ENCODE results near the gene CEP131. TPM values are rescaled to one million over a fixed set of nuclear protein-coding genes. Genes with fewer than 3 reads are reported as not detected.

Gene CEP131
- total and polyA plus RNA-seq, 2 of the 8 experiments (the other 6 are each of a cell fraction or from before 2014, with no cell fraction given): 5.9 to 23.2 TPM

DNA sequence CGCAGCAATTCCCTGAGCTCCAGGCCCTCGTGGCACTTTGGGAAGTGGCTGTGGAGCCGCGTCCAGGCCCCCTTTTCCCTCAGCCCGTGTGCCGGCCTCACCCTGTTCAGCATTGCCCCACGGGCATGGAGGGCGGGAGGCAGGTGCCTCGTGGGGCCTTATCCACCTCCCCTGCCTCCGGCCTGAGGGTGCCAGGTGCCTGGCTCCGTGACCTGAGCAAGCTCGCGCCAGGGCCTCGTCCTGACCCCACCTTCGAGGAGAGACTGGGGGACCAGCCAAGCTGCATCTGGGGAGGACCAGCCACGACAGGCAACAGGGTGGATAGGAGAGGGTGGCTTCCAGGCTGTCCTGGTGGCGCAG lies 29.7 kb downstream of the CEP131 start:
- Histone ChIP-seq H3K27me3 (replicated peaks in 1 of 4; ENCODE audit: control insufficient read depth in 3 of 4, extremely low read depth in 1 of 4, insufficient read depth in 3 of 4, low read length in 3 of 4) (no peaks in the 10 kb centered on the region), H2BK12ac (ENCODE audit: low read depth, low read length) (no peak overlapping the region), H2AFZ (ENCODE audit: low read length) (no peak overlapping the region), H3K9me3 (ENCODE audit: insufficient read depth in 2 of 2, low read depth in 1 of 2, low read length in 1 of 2) (no peaks in the 10 kb centered on the region), H3K79me2 (ENCODE audit: control insufficient read depth in 1 of 2, insufficient read depth in 2 of 2, low read length in 2 of 2) (no peaks in the 10 kb centered on the region), H3K18ac (ENCODE audit: extremely low read depth, low read length) (no peak overlapping the region), H4K5ac (ENCODE audit: insufficient read length, low read depth, low read length) (no peak overlapping the region), H3K14ac (ENCODE audit: insufficient read length) (no peak overlapping the region), H2BK5ac (ENCODE audit: low read depth, low read length) (no peak overlapping the region), H3K4me2 (ENCODE audit: insufficient read depth in 1 of 2, low read depth in 2 of 2, low read length in 2 of 2) (no peak overlapping the region), H2AK5ac (ENCODE audit: low read depth, low read length) (no peak overlapping the region), H3K23ac (ENCODE audit: insufficient read length) (no peak overlapping the region), H4K91ac (replicated peaks; ENCODE audit: insufficient read length, low read length) (no peak overlapping the region), H3K4ac (replicated peaks; ENCODE audit: insufficient read length, low read depth, low read length) (no peak overlapping the region), H2BK15ac (ENCODE audit: low read length) (no peak overlapping the region), H4K20me1 (replicated peaks in 1 of 2; ENCODE audit: control insufficient read depth in 1 of 2, insufficient read depth in 2 of 2, low read length in 2 of 2) (peaks cover 0 to 2% of the 10 kb centered on the region in 2 experiments), H3K56ac (replicated peaks; ENCODE audit: insufficient read length, low read depth, low read length) (no peak overlapping the region), H3K4me3 (ENCODE audit: extremely low read depth in 1 of 4, insufficient read depth in 2 of 4, low read depth in 3 of 4, low read length in 4 of 4) (no peak overlapping the region), H2BK20ac (ENCODE audit: low read length) (no peak overlapping the region), H2BK120ac (replicated peaks; ENCODE audit: low read depth, low read length) (no peak overlapping the region), H3K27ac (ENCODE audit: low read depth, low read length) (no peak overlapping the region; the same call in 1 of the 2 replicates), H3K79me1 (ENCODE audit: low read depth, low read length) (no peaks in the 10 kb centered on the region), H4K8ac (ENCODE audit: extremely low read depth, insufficient read depth, low read length) (no peak overlapping the region; the same call in 1 of the 2 replicates), H3K23me2 (ENCODE audit: low read depth, low read length) (no peaks in the 10 kb centered on the region), H3K36me3 (ENCODE audit: control insufficient read depth in 2 of 4, insufficient read depth in 4 of 4, low read length in 3 of 4) (peaks cover 0 to 23% (median 4%) of the 10 kb centered on the region in 4 experiments; a peak in 3 of 8 replicates), H3K9ac (replicated peaks in 1 of 4; ENCODE audit: extremely low read depth in 1 of 4, low read depth in 3 of 4, low read length in 3 of 4) (no peak overlapping the region), H3K4me1 (replicated peaks in 1 of 4; ENCODE audit: control insufficient read depth in 3 of 4, insufficient read depth in 4 of 4, low read length in 3 of 4) (no peaks in the 10 kb centered on the region)
- no peak for DNase-seq (ENCODE audit: low read depth in 1 of 2, low spot score in 2 of 2)
- ChIA-PET CTCF (ENCODE audit: partially characterized antibody) (interaction anchor here (0.7 to 2.0 kb wide), 4 partner anchors 10 to 72 kb away, joined by 3 to 7 read pairs (median 4); no protein-coding TSS in a partner anchor), POLR2A (ENCODE audit: partially characterized antibody) (no interaction called here)
- FAIRE-seq: no peak
- 92% methylated on average over 15 of the region's 17 CpGs; no CpG with 5 or more reads in 1 of the 2 experiments for WGBS, 2 experiments (ENCODE audit: extremely low coverage in 1 of 2, insufficient coverage in 1 of 2, insufficient read length in 1 of 2, insufficient replicate concordance in 2 of 2, low coverage in 1 of 2, low lambda C conversion rate in 2 of 2, missing lambda C conversion rate in 1 of 2)
- TF ChIP-seq POLR2AphosphoS5 (IDR thresholded peaks at IDR 0.05; ENCODE audit: low read depth, low read length): no peak
- TF ChIP-seq CREB1 (IDR thresholded peaks at IDR 0.05): no peak
- no peak for TF ChIP-seq POLR2A (IDR thresholded peaks at IDR 0.05; ENCODE audit: control extremely low read depth in 1 of 2, low read depth in 2 of 2, low read length in 2 of 2)
- no peak for TF ChIP-seq ZNF274 (IDR thresholded peaks at IDR 0.05; ENCODE audit: borderline replicate concordance, extremely low read depth, low read length)
- TF ChIP-seq SIRT6 (IDR thresholded peaks at IDR 0.05; ENCODE audit: low read length): no peak
- no peak for TF ChIP-seq CHD1 (IDR thresholded peaks at IDR 0.05; ENCODE audit: low read depth, low read length)
- TF ChIP-seq CHD2 (IDR thresholded peaks at IDR 0.05; ENCODE audit: low read length): no peak
- no peak for TF ChIP-seq TCF12 (IDR thresholded peaks at IDR 0.05; ENCODE audit: low read depth, low read length)
- TF ChIP-seq, protein P1, sequence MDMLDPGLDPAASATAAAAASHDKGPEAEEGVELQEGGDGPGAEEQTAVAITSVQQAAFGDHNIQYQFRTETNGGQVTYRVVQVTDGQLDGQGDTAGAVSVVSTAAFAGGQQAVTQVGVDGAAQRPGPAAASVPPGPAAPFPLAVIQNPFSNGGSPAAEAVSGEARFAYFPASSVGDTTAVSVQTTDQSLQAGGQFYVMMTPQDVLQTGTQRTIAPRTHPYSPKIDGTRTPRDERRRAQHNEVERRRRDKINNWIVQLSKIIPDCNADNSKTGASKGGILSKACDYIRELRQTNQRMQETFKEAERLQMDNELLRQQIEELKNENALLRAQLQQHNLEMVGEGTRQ (IDR thresholded peaks at IDR 0.05; ENCODE audit: low read length): no peak
- no peak for TF ChIP-seq RNF2 (IDR thresholded peaks at IDR 0.05; ENCODE audit: borderline replicate concordance, low read depth, low read length, missing control alignments, poor library complexity, severe bottlenecking)
- no peak for TF ChIP-seq CEBPB (IDR thresholded peaks at IDR 0.05; ENCODE audit: low read depth, low read length)
- TF ChIP-seq EZH2 (IDR thresholded peaks at IDR 0.05; ENCODE audit: low read depth, low read length, severe bottlenecking): no peak
- TF ChIP-seq, protein P2, sequence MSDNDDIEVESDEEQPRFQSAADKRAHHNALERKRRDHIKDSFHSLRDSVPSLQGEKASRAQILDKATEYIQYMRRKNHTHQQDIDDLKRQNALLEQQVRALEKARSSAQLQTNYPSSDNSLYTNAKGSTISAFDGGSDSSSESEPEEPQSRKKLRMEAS (IDR thresholded peaks at IDR 0.05): no peak
- no peak for TF ChIP-seq KDM4A (IDR thresholded peaks at IDR 0.05; ENCODE audit: low read depth, low read length, severe bottlenecking)

All from H1 (cell line).